Skeletal muscle tissue (tissue), 4 donors: ENCODE data around the gene MED22. TPM values are rescaled to one million over a fixed set of nuclear protein-coding genes. Genes with fewer than 3 reads are reported as not detected.

Source experiments
- H3K27ac ChIP-seq: one replicate; pipeline ENCODE4 v1.7.0; 2013; ENCODE audit warnings: mild to moderate bottlenecking, low read depth, low read length, inconsistent platforms
- H3K27me3 ChIP-seq, 3 donors: one replicate each; pipeline ENCODE4 v1.7.0; 2013; ENCODE audit warnings: low read length in 3 of 3; ENCODE audit not compliant: control insufficient read depth in 3 of 3, insufficient read depth in 3 of 3
- H3K36me3 ChIP-seq, 3 donors: one replicate each; pipeline ENCODE4 v1.7.0; 2013; ENCODE audit warnings: low read length in 3 of 3; ENCODE audit not compliant: control insufficient read depth in 3 of 3, insufficient read depth in 3 of 3
- H3K4me1 ChIP-seq, 3 donors: one replicate each; pipeline ENCODE4 v1.7.0; 2013; ENCODE audit warnings: low read length in 3 of 3, mild to moderate bottlenecking in 3 of 3; ENCODE audit not compliant: control insufficient read depth in 3 of 3, insufficient read depth in 3 of 3
- H3K4me3 ChIP-seq, 3 donors: one replicate each; pipeline ENCODE4 v1.7.0; 2013; ENCODE audit warnings: low read length in 3 of 3
- H3K9ac ChIP-seq, 3 donors: one replicate each; pipeline ENCODE4 v1.7.0; 2013; ENCODE audit warnings: low read length in 3 of 3, mild to moderate bottlenecking in 3 of 3, moderate library complexity in 2 of 3, low read depth in 1 of 3
- H3K9me3 ChIP-seq, 3 donors: one replicate each; pipeline ENCODE4 v1.7.0; 2013; ENCODE audit warnings: low read length in 3 of 3; ENCODE audit not compliant: control insufficient read depth in 3 of 3
- total RNA-seq: library from RNA; depleted of rRNA; stranded (reverse); fragments of >200 nt; gene quantifications from one replicate; pipeline ENCODE4 v1.2.3, GENCODE V29; 2014
- donor health status: Osteomylitis.

Gene MED22
- total RNA-seq, 1 donor from 2014 or later: 13.0 TPM

DNA sequence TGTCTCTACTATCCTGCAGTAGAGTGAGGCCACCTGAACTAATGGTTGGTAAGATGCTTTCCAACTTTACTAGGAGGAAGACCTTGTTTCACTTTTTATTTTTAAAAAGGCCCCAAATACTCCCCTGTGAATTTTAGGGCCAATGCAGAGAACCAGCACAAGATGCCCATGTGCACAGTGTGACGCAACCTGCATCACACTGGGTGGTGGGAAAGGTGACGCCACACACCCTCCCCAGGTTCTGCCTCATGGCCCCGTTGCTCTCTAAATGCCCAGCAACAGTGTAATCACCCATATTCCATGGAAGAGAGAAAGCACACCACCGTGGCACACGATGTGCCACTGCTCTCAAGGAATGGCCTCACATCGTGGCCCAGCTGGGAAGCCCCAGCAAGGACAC, 21.5 kb upstream of the MED22 start:
- Histone ChIP-seq H3K9me3 (no peaks in the 10 kb centered on the region), H3K36me3 (peaks cover 30 to 38% (median 31%) of the 10 kb centered on the region in 3 donors), H3K4me3 (no peak overlapping the region), H3K9ac (peak overlapping the region in 2 of 3 donors; percentile 20 to 40), H3K27ac (no peak overlapping the region), H3K4me1 (peaks cover 61 to 66% (median 64%) of the 10 kb centered on the region in 3 donors), H3K27me3 (no peaks in the 10 kb centered on the region)

DNA sequence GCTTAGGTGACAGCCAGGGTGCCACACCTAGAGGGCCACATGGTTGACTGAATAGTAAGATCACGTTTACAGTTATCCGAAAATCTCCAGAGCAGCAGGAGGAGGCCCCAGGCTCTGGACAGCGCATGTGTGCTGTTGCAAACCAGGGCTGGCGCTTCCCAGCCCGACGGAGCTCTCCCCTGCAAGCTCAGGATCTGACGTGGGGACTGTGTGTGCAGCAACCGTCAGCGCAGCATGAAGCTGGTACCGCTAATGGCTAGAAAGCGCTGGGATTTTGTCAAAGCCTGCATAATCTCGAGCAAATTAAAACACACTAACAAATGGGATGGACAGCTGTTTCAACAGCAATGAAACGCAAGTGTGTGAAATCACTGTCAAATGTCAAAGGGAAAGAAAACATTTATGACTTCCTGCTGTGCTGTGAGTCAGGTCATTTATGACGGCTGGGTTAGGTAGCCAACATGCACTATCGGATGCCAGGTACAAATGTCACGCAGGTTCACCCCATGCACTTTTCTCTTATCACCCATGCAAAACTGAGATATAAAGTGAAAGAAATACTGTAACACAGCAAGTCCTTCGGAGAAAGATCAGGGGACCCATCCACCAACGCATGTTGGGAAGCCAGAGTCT, 20.4 kb upstream of the MED22 start:
- H3K9ac ChIP-seq: peak overlapping the region; percentile 2 to 68 (median 30)
- H3K27me3 ChIP-seq: no peaks in the 10 kb centered on the region
- no peak overlapping the region for H3K27ac ChIP-seq
- H3K9me3 ChIP-seq: no peaks in the 10 kb centered on the region
- H3K36me3 ChIP-seq: peaks cover 38 to 47% (median 39%) of the 10 kb centered on the region in 3 donors
- H3K4me1 ChIP-seq: peaks cover 57 to 64% (median 62%) of the 10 kb centered on the region in 3 donors
- peak overlapping the region in 2 of 3 donors; percentile 9 to 35 for H3K4me3 ChIP-seq

DNA sequence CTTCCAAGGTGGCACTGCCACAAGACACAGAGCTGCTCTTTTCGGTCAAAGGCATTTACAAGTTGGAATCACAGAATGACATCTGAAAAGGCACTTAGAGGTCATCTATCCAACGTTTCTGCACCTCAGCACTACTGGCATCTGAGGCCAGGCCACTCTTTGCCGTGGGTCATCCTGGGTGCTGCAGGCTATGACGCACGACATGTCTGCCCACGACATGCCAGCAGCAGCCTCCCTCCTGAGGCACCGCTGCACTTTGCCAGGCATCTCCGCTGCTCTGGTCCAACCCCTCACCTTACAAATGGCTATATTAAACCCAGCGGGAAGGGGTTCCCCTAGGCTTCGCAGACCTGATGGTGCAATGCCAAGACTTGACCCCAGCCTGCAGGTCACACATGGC, 19.8 kb upstream of the MED22 start:
- H3K9ac ChIP-seq: peak overlapping the region; percentile 2 to 68 (median 30)
- H3K4me3 ChIP-seq: peak overlapping the region in 2 of 3 donors; percentile 9 to 35
- H3K27me3 ChIP-seq: no peaks in the 10 kb centered on the region
- H3K4me1 ChIP-seq: peaks cover 53 to 58% (median 57%) of the 10 kb centered on the region in 3 donors
- H3K36me3 ChIP-seq: peaks cover 41 to 52% (median 42%) of the 10 kb centered on the region in 3 donors
- H3K27ac ChIP-seq: no peak overlapping the region
- H3K9me3 ChIP-seq: no peaks in the 10 kb centered on the region

DNA sequence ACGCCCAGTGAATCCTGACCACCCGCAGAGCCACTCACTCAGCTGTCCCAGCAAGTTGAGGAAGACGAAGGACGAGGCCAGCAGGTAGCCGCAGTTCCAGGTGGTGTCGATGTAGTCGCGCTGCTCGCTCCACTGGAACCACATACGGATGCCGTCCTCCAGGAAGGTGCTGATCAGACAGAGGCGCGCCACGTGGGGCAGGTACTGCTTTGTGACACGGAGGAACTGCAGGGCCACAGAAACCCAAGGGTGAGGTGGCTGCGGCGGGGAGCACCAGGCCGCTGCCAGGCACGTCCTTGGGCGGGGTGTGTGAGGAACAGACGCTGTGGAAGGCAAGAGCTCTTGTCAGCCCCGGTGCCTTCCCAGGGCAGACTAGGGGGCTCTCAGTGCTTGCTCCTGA, 19.3 kb upstream of the MED22 start:
- Histone ChIP-seq H3K4me1 (peaks cover 47 to 52% (median 51%) of the 10 kb centered on the region in 3 donors), H3K36me3 (peaks cover 42 to 56% (median 48%) of the 10 kb centered on the region in 3 donors)

DNA sequence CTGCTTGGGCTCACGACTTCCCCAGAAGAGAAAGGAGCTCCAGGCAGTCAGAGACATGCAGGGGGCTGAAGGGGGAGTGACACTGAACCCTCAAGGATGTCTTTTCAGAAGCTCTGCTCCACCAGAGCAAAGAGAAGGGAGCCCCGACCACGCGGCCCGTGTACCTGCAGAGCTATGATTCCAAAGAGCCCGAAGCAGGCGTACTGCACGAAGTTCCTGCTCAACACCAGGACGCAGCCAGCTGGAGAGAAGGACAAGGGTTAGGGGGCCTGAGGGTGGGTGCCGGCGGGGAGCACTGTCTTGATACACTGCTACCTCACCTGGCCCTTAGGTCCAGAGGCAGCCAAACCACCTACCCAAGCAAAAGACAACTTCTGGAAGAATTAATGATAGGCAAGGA, 18.5 kb upstream of the MED22 start:
- Histone ChIP-seq H3K36me3 (peaks cover 50 to 62% (median 55%) of the 10 kb centered on the region in 3 donors), H3K27me3 (no peaks in the 10 kb centered on the region), H3K9me3 (no peaks in the 10 kb centered on the region), H3K27ac (no peak overlapping the region), H3K9ac (no peak overlapping the region), H3K4me3 (no peak overlapping the region), H3K4me1 (peaks cover 39 to 45% (median 44%) of the 10 kb centered on the region in 3 donors)

More for the DNA sequence above, 19.3 kb upstream of the MED22 start:
- H3K4me3 ChIP-seq: no peak overlapping the region
- no peaks in the 10 kb centered on the region for H3K9me3 ChIP-seq
- no peak overlapping the region for H3K9ac ChIP-seq
- no peak overlapping the region for H3K27ac ChIP-seq
- no peaks in the 10 kb centered on the region for H3K27me3 ChIP-seq

DNA sequence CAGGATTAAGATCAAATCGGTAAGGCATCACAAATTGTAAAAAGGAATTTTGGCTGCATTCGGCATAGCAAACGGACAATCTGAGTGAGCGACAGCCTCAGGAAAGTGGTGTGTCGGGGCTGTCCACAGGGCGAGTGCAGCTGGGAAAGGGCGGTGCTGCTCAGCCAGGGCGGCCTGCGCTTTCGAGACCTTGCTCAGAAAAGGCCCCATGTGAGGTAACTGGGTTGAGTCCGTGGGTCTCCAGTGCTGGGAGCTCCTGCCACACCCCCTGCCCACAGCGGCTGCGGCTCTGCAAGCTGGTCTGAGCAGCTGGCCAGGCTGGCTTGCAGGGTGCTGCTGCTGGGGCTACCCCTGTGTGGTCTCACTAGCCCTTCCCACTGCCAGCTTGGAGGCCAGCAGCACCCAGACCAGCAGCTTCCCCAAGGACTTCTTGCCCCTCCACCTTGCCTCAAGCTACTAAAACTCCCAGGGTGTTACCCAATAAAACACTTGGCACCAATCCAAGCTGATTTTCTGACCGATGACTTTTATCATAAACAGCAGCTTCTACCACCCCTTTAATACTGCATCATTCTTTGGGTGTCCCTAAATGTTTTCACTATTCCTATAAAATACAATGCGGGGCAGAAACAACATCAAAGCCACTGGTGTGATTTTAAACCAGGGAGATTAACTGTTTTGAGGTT, 14.6 kb upstream of the MED22 start:
- Histone ChIP-seq H3K27me3 (no peaks in the 10 kb centered on the region), H3K4me3 (no peak overlapping the region), H3K27ac (no peak overlapping the region), H3K36me3 (peaks cover 68 to 72% (median 70%) of the 10 kb centered on the region in 3 donors), H3K4me1 (peaks cover 6 to 21% (median 16%) of the 10 kb centered on the region in 3 donors), H3K9me3 (no peaks in the 10 kb centered on the region), H3K9ac (peak overlapping the region in 1 of 3 donors; percentile 21)

DNA sequence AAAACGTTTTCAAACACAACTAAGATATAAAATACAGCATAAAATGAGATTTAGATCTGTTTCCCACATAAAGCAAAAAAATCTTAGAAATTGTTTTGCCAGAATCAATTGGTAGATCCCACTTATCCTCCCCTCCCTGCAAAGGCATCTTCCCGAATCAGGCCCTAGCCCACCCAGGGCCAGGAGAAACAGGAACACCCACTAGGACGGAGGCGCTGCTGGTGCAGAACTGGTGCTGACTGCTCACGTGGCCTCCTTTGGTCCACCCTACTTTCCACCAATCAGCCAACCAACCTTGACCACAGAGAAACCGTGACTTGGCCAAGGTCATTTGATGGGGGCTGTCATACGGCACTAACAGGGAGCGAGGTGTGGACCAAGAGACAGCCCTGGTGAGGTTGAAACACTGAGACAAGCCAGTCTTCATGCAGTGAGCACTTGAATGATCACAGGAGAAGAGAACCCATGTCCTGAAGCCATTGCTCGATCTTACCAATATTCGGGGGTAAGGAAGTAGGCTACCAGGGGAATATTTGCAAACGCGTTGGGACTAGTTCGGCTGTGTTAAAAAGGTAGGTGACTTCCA, 13.7 kb upstream of the MED22 start:
- Histone ChIP-seq H3K4me3 (no peak overlapping the region), H3K9me3 (no peaks in the 10 kb centered on the region), H3K27me3 (no peaks in the 10 kb centered on the region), H3K27ac (no peak overlapping the region), H3K9ac (no peak overlapping the region), H3K4me1 (peaks cover 11 to 24% (median 20%) of the 10 kb centered on the region in 3 donors), H3K36me3 (peaks cover 63 to 65% (median 63%) of the 10 kb centered on the region in 3 donors)

DNA sequence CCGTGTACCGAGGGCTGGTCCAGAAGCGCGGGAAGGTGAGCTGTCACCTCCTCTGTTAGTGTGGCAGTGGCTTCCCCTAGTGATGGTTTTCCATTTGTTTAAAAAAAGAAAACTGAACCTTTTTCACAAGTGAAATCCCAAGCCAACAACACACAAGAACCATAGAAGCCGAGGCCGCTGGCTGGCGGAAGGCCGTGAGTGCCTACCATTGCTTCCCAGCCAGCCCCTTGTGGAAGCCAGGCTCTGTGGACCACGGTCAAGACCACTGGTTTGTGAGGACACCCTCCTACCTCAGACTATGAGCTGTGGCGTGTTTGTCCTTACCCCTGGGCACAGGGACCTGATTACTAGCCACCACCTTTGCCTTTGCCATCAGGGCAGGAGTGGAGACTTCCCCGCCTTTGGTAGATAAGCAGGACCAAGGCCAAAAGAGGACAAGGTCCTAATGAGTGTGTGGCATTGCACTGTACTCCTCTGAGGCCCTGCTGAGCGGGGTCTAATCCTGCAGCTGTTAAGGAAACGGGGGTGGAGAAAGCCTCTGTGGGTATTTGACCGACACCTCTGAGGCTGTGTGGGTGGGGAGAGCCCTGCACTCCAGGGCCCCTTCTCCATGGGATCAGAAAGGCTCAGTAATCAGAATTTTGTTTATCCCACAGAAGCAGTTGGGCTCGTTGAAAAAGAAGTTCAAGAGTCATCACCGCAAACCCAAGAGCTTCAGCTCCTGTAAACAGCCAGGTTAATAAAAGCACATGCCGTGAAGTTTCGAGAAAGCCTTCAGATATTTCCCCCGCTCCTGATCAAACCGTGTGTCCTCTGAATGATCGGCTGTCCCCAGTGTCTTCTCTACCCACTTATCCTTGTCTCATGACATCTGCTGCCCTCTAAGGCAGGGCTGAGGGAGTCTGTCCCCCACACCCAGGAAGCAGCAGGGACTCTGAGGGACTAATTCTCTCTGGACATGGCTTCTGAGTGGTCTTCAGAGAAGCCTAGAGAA, 12.8 kb upstream of the MED22 start:
- Histone ChIP-seq H3K4me3 (no peak overlapping the region), H3K9ac (no peak overlapping the region), H3K36me3 (peaks cover 54 to 56% (median 54%) of the 10 kb centered on the region in 3 donors), H3K27me3 (no peaks in the 10 kb centered on the region), H3K27ac (no peak overlapping the region), H3K9me3 (no peaks in the 10 kb centered on the region), H3K4me1 (peaks cover 13 to 28% (median 23%) of the 10 kb centered on the region in 3 donors)

DNA sequence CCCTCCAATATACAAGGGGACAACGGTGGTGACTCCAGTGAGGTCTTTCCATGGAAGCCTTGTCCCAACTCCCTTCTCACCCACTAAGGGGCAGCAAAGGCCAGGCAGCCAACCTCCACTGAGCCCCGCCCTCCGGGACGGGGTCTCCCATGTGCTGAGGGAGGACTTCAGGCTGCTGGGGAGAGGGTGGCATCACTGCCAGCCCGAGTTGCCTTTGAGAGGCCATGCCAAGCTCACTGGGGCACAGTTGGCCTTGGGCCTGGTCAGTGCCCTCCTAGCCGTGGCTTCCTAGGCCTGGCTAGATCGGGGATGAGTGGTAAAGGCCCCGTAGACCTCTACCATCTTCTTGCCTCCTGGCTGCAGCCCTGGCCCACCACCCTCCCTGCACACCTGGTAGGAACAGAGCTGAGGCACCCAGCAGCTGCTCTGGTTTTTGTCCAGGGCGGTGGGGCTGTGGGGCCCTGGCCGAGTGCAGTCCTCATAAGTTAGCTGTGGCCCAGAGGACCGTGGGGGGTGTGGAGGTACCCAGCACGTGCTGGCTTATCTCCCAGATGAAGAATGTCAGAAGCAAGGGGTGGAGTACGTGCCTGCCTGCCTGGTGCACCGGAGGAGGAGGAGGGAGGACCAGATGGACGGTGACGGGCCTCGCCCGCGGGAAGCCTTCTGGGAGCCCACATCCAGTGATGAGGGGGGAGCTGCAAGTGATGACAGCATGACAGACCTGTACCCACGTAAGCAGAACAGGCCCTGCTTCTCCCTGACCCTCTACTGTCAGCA, 11.7 kb upstream of the MED22 start:
- H3K9me3 ChIP-seq: no peaks in the 10 kb centered on the region
- peaks cover 24 to 39% (median 34%) of the 10 kb centered on the region in 3 donors for H3K4me1 ChIP-seq
- H3K27me3 ChIP-seq: no peaks in the 10 kb centered on the region
- H3K36me3 ChIP-seq: peaks cover 46 to 47% (median 46%) of the 10 kb centered on the region in 3 donors
- no peak overlapping the region for H3K27ac ChIP-seq
- peak overlapping the region in 1 of 3 donors; percentile 25 for H3K9ac ChIP-seq
- no peak overlapping the region for H3K4me3 ChIP-seq
